SU-DHL-6 (cell line): Measurements from ENCODE around the gene LRRC28.

Experiments
- H2AFZ ChIP-seq: fragments of 200-600 bp; sonication (generic); 2 replicates; pipeline ENCODE4 v1.6.1; 2014; ENCODE audit warnings: low read depth, mild to moderate bottlenecking, moderate library complexity, mixed read lengths, antibody characterized with exemption, low read length; ENCODE audit not compliant: severe bottlenecking
- H3F3A ChIP-seq: fragments of 200-600 bp; shearing (Covaris generic); 2 replicates; pipeline ENCODE4 v1.6.0; 2016; ENCODE audit warnings: antibody characterized with exemption, mild to moderate bottlenecking; ENCODE audit not compliant: insufficient read depth
- H3K27ac ChIP-seq: fragments of 200-600 bp; sonication (generic); 2 replicates; pipeline ENCODE4 v1.5.1; 2016; ENCODE audit warnings: low read depth, mild to moderate bottlenecking, low read length, moderate library complexity, mixed read lengths
- H3K27me3 ChIP-seq: fragments of 200-600 bp; sonication (generic), shearing (Covaris generic); 2 replicates; pipeline ENCODE4 v1.6.0; 2014; ENCODE audit warnings: mild to moderate bottlenecking, low read length
- H3K36me3 ChIP-seq: fragments of 200-600 bp; sonication (generic); 2 replicates; pipeline ENCODE4 v1.6.1; 2014; ENCODE audit warnings: mild to moderate bottlenecking, low read length, mixed read lengths
- H3K4me2 ChIP-seq: fragments of 300-600, 200-600 bp; shearing (Covaris generic), sonication (generic); 2 replicates; pipeline ENCODE4 v1.6.0; 2014; ENCODE audit warnings: low read length, low read depth, mild to moderate bottlenecking; ENCODE audit not compliant: poor library complexity, severe bottlenecking
- H3K4me3 ChIP-seq: fragments of 200-600 bp; sonication (generic); 2 replicates; pipeline ENCODE4 v1.5.1; 2014; ENCODE audit warnings: antibody characterized with exemption, low read length, mild to moderate bottlenecking, mixed read lengths; ENCODE audit not compliant: insufficient read depth, poor library complexity, severe bottlenecking
- H3K79me2 ChIP-seq: fragments of 200-600 bp; sonication (generic); 2 replicates; pipeline ENCODE4 v1.6.1; 2014; ENCODE audit warnings: mild to moderate bottlenecking, low read length, moderate library complexity; ENCODE audit not compliant: insufficient read depth
- H3K9ac ChIP-seq: fragments of 200-600 bp; sonication (generic); 2 replicates; pipeline ENCODE4 v1.7.0; 2014; ENCODE audit warnings: mild to moderate bottlenecking, low read length
- H3K9me2 ChIP-seq: fragments of 200-600 bp; sonication (generic); replicated peaks from 2 replicates; pipeline ENCODE4 v1.6.1; 2014; ENCODE audit warnings: low read length; ENCODE audit not compliant: insufficient read depth
- H3K9me3 ChIP-seq: fragments of 200-600 bp; sonication (generic); 2 replicates; pipeline ENCODE4 v1.6.1; 2014; ENCODE audit warnings: low read length, mixed read lengths; ENCODE audit not compliant: insufficient read depth
- H4K20me1 ChIP-seq: fragments of 200-600 bp; sonication (generic); 2 replicates; pipeline ENCODE4 v1.6.1; 2014; ENCODE audit warnings: low read depth, mild to moderate bottlenecking, antibody characterized with exemption, low read length, moderate library complexity, mixed read lengths
- EZH2phosphoT487 ChIP-seq: fragments of 200-600 bp; sonication (generic), shearing (Covaris generic); conservative IDR thresholded peaks from 2 replicates; pipeline ENCODE4 v1.6.1; 2018; ENCODE audit warnings: mild to moderate bottlenecking, antibody characterized with exemption, low read length, moderate library complexity, mixed read lengths
- TF ChIP-seq, protein P1 (sequence below): fragments of 200-600 bp; sonication (generic); IDR thresholded peaks from one replicate; pipeline ENCODE4 v1.5.1; 2017; ENCODE audit warnings: antibody characterized with exemption, mild to moderate bottlenecking, low read length, moderate library complexity; ENCODE audit not compliant: insufficient read depth, poor library complexity, severe bottlenecking

The LRRC28 gene

GRCh38 chr15:99250857-99251841 lies at the start of gene LRRC28:
TSS of gene LRRC28 (plus strand) at chr15:99251481. CDS start at chr15:99255958, 4,477 bp downstream.
- H2AFZ ChIP-seq = peak within 1 kb of the TSS; percentile 94
- TF ChIP-seq EZH2phosphoT487 = no peak
- TF ChIP-seq, protein P1, sequence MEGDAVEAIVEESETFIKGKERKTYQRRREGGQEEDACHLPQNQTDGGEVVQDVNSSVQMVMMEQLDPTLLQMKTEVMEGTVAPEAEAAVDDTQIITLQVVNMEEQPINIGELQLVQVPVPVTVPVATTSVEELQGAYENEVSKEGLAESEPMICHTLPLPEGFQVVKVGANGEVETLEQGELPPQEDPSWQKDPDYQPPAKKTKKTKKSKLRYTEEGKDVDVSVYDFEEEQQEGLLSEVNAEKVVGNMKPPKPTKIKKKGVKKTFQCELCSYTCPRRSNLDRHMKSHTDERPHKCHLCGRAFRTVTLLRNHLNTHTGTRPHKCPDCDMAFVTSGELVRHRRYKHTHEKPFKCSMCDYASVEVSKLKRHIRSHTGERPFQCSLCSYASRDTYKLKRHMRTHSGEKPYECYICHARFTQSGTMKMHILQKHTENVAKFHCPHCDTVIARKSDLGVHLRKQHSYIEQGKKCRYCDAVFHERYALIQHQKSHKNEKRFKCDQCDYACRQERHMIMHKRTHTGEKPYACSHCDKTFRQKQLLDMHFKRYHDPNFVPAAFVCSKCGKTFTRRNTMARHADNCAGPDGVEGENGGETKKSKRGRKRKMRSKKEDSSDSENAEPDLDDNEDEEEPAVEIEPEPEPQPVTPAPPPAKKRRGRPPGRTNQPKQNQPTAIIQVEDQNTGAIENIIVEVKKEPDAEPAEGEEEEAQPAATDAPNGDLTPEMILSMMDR = no peak
- H3K9ac ChIP-seq = peak within 1 kb of the TSS; percentile 90
- H3K9me2 ChIP-seq = no peaks in the 10 kb centered on the region
- no peaks in the 10 kb centered on the region for H3K9me3 ChIP-seq
- peak within 1 kb of the TSS; percentile 82 for H3K4me2 ChIP-seq
- peak within 1 kb of the TSS; percentile 93 for H3K4me3 ChIP-seq
- H3K27me3 ChIP-seq = no peaks in the 10 kb centered on the region
- peaks cover 32% of the 10 kb centered on the region for H3F3A ChIP-seq
- H3K27ac ChIP-seq = peak within 1 kb of the TSS; percentile 77
- H4K20me1 ChIP-seq = no peaks in the 10 kb centered on the region
- peaks cover 28% of the 10 kb centered on the region; the same call in 1 of the 2 replicates for H3K79me2 ChIP-seq
- 0 out of 2 replicates have a peak, but pooled peaks cover 2% of the 10 kb centered on the region for H3K36me3 ChIP-seq

- H4K20me1 ChIP-seq = no peaks in the 10 kb centered on the region
- H3K9ac ChIP-seq = no peak overlapping the region
- no peaks in the 10 kb centered on the region for H3K9me2 ChIP-seq
- no peaks in the 10 kb centered on the region for H3F3A ChIP-seq
- no peaks in the 10 kb centered on the region for H3K27me3 ChIP-seq
- no peaks in the 10 kb centered on the region for H3K9me3 ChIP-seq
- no peak for TF ChIP-seq EZH2phosphoT487
- TF ChIP-seq, protein P1 = no peak
- H3K27ac ChIP-seq = no peak overlapping the region
- no peak overlapping the region for H3K4me2 ChIP-seq
- H2AFZ ChIP-seq = no peak overlapping the region
- H3K79me2 ChIP-seq = no peaks in the 10 kb centered on the region
- H3K36me3 ChIP-seq = no peaks in the 10 kb centered on the region
- H3K4me3 ChIP-seq = no peak overlapping the region
These were observed 49.1 kb upstream of the LRRC28 start for GRCh38 chr15:99202176-99202552.

- TF ChIP-seq EZH2phosphoT487 = no peak
- TF ChIP-seq, protein P1 = no peak
- no peaks in the 10 kb centered on the region for H3K27me3 ChIP-seq
These were observed 43.6 kb upstream of the LRRC28 start for GRCh38 chr15:99207672-99208071.

More at GRCh38 chr15:99207672-99208071, 43.6 kb upstream of the LRRC28 start:
- H4K20me1 ChIP-seq = no peaks in the 10 kb centered on the region
- H3K79me2 ChIP-seq = no peaks in the 10 kb centered on the region
- no peak overlapping the region for H3K4me2 ChIP-seq
- no peaks in the 10 kb centered on the region for H3K9me2 ChIP-seq
- H3K9me3 ChIP-seq = no peaks in the 10 kb centered on the region
- no peak overlapping the region for H2AFZ ChIP-seq
- H3K9ac ChIP-seq = no peak overlapping the region
- H3K27ac ChIP-seq = no peak overlapping the region
- H3K36me3 ChIP-seq = no peaks in the 10 kb centered on the region
- H3K4me3 ChIP-seq = no peak overlapping the region
- no peaks in the 10 kb centered on the region for H3F3A ChIP-seq
